ENCODE results near the gene TRIM65.

DNA sequence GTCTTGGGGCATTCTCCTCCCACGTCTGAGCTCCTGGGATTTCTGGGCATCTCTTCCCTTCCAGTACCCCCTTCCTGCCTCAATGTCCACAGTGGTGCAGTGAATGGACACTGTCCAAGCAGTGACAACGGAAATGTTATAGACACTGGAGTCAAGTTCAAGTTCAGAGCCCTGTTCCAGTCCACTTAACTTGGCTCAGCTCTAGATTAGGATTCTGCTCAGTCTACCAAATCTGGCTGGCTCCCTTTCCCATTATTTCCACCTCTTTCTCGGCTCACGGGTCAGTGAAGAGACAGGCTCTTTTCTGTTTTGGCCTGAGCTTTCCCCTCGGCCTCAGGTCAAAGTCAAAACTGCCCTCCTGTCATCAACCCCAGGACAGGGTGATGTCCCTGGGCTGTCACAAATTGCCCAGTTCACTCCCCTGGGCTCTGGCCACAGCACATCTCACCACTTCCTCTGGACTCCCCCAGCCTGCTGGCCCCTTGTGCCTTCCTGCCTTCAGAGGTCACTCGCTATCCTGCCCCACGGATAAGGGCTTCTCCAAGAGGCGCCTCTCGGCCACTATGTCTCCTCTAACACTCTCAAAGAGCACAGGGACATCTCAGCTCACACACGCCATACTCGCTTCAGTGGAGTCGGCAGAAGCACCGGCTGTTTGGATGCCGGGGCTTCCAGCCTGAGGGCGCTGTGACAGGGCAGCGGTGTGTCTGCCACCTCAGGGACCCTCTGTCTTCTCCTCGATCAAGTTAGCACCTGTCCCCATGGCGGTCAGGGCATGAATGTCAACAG is 25.6 kb upstream of the TRIM65 start:
- TF ChIP-seq EZH2 (IDR thresholded peaks at IDR 0.05): no peak
- no peak for TF ChIP-seq POLR2AphosphoS5 (IDR thresholded peaks at IDR 0.05; ENCODE audit: borderline replicate concordance, low read depth, low read length)
- no peak for TF ChIP-seq FOXP2 (optimal IDR thresholded peaks at IDR 0.05; ENCODE audit: control extremely low read depth, extremely low read length, insufficient read depth)
